GM18511 (cell line): ENCODE results near the gene FOXO3.
"Not testable (repeated sequence)": the region's sequence is repeated elsewhere in the genome, so short reads cannot be mapped to it uniquely, and the experiment has no call there.

ENCODE experiments used
- ATAC-seq: cut with Tn5 transposase; IDR thresholded peaks from one replicate; pipeline ENCODE4 v1.9.1; 2021; ENCODE audit warnings: mild to moderate bottlenecking, moderate library complexity; ENCODE audit not compliant: unreplicated experiment

Gene FOXO3

GRCh38 chr6:108656836-108657235, 96.1 kb downstream of the FOXO3 start:
- ATAC-seq: no peak

DNA sequence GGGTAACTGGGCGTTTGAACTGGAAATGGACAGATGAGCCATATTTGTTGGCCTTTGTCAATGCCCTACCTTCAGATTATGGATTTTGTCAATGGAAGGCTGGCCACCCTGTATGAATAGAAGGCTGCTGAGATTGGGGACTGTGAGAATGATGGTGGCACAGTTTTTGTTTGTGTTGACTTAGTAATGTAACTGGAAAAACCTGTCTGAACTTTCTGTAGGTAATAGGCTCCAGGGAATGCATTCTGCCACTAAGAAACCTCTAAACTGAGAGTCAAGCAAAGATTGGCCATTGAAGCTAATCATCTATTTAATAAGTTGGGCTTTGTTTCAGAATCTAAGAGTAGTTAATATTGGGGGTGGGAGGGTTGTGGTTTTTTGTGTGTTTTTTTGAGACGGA, 97.5 kb downstream of the FOXO3 start:
- ATAC-seq: no peak

- not testable (repeated sequence) for ATAC-seq
Observed at GRCh38 chr6:108658785-108659184, 98.1 kb downstream of the FOXO3 start.

- ATAC-seq: no peak
Observed at GRCh38 chr6:108660251-108660650, 99.5 kb downstream of the FOXO3 start.

GRCh38 chr6:108661430-108661829, 100.7 kb downstream of the FOXO3 start:
- ATAC-seq: no peak

DNA sequence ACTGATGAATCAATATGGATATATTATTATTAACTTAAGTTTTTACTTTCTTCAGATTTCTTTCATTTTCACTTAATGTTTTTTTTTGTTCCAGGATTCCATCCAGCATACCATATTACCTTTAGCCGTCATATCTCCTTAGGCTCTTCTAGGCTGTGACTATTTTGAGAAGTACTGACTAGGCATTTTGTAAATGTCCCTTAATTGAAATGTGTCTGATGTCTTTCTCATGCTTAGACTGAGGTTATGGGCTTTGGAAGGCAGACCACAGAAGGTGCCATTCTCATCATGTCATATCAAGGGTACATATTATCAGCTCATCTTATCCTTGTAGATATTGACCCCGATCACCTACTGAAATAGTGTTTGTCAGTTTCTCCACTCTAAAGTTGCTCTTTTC, 101.3 kb downstream of the FOXO3 start:
- ATAC-seq: no peak

DNA sequence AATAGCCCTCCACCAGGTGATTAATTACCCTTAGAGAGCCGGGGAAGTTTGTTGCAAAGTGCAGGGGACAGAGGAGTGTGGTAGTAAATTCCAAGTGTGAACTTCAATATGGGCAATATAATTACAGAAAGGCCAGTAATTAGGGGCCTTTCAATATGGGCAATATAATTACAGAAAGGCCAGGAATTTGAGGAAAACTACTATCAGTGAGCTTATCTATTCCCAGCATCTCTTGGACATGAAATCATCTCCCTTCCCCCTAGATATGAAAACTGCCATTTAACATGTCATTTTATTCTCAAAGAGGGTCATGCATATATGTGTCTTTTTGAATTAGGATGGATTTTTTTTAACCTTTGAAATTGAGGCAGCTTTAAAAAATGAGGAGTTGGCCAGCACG, 102.0 kb downstream of the FOXO3 start:
- no peak for ATAC-seq

DNA sequence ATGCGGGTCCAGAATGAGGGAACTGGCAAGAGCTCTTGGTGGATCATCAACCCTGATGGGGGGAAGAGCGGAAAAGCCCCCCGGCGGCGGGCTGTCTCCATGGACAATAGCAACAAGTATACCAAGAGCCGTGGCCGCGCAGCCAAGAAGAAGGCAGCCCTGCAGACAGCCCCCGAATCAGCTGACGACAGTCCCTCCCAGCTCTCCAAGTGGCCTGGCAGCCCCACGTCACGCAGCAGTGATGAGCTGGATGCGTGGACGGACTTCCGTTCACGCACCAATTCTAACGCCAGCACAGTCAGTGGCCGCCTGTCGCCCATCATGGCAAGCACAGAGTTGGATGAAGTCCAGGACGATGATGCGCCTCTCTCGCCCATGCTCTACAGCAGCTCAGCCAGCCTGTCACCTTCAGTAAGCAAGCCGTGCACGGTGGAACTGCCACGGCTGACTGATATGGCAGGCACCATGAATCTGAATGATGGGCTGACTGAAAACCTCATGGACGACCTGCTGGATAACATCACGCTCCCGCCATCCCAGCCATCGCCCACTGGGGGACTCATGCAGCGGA, 102.9 kb downstream of the FOXO3 start:
- not testable (repeated sequence) for ATAC-seq

DNA sequence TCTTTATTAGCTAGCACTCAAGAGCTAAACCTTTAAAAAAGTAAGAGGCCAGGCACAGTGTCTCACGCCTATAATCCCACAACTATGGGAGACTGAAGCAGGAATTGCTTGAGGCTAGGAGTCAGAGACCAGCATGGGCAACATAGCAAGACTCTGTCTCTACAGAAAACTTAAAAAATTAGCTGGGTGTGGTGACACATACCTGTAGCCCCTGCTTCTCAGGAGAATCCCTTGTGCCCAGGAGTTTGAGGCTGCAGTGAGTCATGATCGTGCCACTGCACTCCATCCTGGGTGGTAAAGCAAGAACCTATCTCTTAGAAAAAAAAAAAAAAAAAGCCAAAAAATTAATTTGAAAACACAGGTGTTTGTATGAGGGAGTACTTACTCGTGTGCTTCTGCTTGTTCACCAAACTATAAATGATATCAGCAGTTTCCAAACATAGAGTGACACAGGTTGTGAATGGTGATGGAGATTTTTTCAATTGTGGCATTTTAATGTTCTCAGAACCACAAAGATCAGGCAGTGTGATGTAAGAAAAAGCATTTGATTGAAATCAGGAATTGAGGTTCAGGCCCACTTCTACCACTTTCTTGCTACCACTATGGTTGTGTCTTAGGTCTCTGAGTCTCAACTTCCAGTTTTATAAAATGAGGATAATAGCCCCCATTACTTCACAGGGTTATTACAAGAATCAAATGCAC, 104.9 kb downstream of the FOXO3 start:
- no peak for ATAC-seq

- no peak for ATAC-seq
Observed at GRCh38 chr6:108666656-108667260, 106.0 kb downstream of the FOXO3 start.

DNA sequence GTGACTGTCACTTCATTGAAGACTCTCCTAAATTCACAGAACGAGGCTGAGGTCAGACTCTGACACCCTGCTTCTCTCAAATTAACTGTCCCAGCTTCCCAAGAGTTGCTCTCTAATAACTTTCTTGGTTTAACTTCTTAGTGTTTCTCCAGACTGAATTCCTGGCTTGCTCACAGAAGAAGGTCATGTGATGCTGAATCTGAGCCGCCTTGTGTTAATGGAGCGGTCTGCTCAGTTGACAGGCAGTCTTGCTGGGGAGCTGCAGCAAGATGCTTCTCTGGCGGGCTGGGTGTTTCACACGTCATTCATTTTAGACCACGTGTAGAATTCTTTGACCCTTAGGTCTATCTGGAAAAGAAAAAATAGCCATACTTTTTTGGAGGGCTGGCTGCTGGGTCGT, 107.3 kb downstream of the FOXO3 start:
- no peak for ATAC-seq

GRCh38 chr6:108669673-108670072, 109.0 kb downstream of the FOXO3 start:
- ATAC-seq: no peak

DNA sequence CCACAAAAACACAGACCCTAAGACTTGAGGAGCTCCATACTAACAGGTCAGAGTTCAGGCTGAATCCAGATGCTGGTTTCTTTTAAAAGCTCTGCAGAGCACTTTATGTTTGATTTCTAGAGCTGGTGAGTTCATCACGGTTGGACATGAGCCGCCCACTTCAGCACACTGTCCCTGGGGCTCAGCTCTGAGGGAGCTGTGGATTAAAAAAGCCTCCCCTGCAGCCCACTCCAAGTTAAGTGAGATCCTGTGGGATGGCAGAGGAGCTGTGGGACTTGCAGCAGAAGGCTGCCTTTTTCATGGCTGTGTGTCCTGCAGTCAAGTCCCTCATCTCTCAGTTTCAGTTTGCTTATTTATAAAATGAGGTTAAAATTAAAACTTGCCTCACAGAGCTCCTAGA, 110.5 kb downstream of the FOXO3 start:
- ATAC-seq: no peak

DNA sequence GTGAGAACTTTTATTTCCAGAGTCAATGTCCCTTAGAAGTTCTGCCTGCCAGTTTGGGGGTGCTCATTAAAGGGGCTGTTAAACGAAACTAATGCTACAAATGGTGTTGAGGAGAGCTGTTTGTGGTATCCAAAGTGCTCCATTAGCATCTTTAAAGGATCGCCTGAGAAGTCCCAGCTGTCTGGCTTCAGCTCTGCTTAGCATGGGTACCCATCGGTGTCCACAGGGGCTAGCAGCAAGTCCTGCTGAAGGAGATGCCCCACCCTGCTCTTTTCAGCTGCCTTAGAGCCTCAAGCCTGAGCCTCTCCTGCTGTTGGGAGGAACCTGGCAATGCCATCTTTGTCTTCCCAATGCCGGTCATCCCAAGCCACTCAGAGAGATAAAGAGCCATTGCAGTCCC, 111.1 kb downstream of the FOXO3 start:
- no peak for ATAC-seq

- ATAC-seq: no peak
Observed at GRCh38 chr6:108672641-108673040, 111.9 kb downstream of the FOXO3 start.

GRCh38 chr6:108673153-108673552, 112.4 kb downstream of the FOXO3 start:
- ATAC-seq: no peak

DNA sequence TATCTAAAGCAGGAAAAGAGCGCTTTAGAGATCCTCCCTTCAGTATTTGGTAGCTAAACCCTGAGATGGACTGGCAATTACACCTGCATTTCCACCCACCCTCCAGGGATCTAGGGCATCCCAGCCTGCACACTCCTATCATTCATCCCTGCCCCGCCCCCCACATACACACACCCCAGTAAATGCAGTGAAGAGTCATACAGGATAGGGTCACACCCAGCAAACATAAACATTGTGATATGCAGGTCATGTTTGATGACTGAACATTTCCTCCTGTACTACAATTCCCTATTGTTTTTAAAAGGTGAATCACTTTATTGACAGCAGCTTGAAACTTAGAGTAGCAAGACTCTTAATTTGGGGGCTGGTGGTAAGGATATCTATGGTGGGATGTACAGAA, 112.9 kb downstream of the FOXO3 start:
- ATAC-seq: no peak

- no peak for ATAC-seq
Observed at GRCh38 chr6:108675226-108676200, 114.8 kb downstream of the FOXO3 start.

GRCh38 chr6:108676555-108676954, 115.8 kb downstream of the FOXO3 start:
- no peak for ATAC-seq

- ATAC-seq: no peak
Observed at GRCh38 chr6:108677357-108677756, 116.6 kb downstream of the FOXO3 start.

- ATAC-seq: no peak
Observed at GRCh38 chr6:108677894-108678293, 117.2 kb downstream of the FOXO3 start.
